NT2/D1 (cell line): ENCODE results near the gene ANKRD27.

Experiments used
- SUZ12 ChIP-seq: IDR thresholded peaks from 2 replicates; pipeline ENCODE4 v1.6.1; 2011; ENCODE audit not compliant: insufficient read length, insufficient read depth; ENCODE audit errors: extremely low read depth
- YY1 ChIP-seq: IDR thresholded peaks from 2 replicates; pipeline ENCODE4 v1.6.1; 2011; ENCODE audit not compliant: insufficient read length, insufficient read depth
- ZNF274 ChIP-seq: IDR thresholded peaks from 2 replicates; pipeline ENCODE4 v1.6.1; 2011; ENCODE audit warnings: mild to moderate bottlenecking, low read depth, low read length

GRCh38 chr19:32613008-32613407, 62.0 kb downstream of the ANKRD27 start:
- TF ChIP-seq ZNF274 (no peak), YY1 (no peak), SUZ12 (no peak)
